Liver (tissue), 9 donors: ENCODE measurements around the gene PPP1R14C. TPM values are rescaled to one million over a fixed set of nuclear protein-coding genes. Genes with fewer than 3 reads are reported as not detected.

ENCODE experiments used
- DNase-seq: peaks from one replicate; pipeline ENCODE4 v3.0.0-alpha.2; 2017; ENCODE audit warnings: low spot score
- H3K27ac ChIP-seq, 2 donors: one replicate each; pipeline ENCODE4 v1.7.0; 2013; ENCODE audit warnings: inconsistent platforms in 2 of 2, low read length in 2 of 2, control low read depth in 1 of 2, low read depth in 1 of 2, mild to moderate bottlenecking in 1 of 2
- H3K27me3 ChIP-seq, 4 donors: one replicate each; pipeline versions ENCODE4 v1.6.1 to v1.7.0; 2013; ENCODE audit warnings: low read length in 3 of 4, inconsistent platforms in 1 of 4, mild to moderate bottlenecking in 1 of 4, moderate library complexity in 1 of 4; ENCODE audit not compliant: control insufficient read depth in 4 of 4, insufficient read depth in 4 of 4
- H3K36me3 ChIP-seq, 4 donors: one replicate each; pipeline versions ENCODE4 v1.6.1 to v1.7.0; 2013; ENCODE audit warnings: low read length in 3 of 4, mild to moderate bottlenecking in 3 of 4, low read depth in 1 of 4, moderate library complexity in 1 of 4; ENCODE audit not compliant: control insufficient read depth in 4 of 4, insufficient read depth in 3 of 4
- H3K4me1 ChIP-seq, 4 donors: one replicate each; pipeline versions ENCODE4 v1.6.1 to v1.7.0; 2013; ENCODE audit warnings: low read length in 3 of 4, mild to moderate bottlenecking in 3 of 4, moderate library complexity in 1 of 4; ENCODE audit not compliant: control insufficient read depth in 4 of 4, insufficient read depth in 4 of 4
- H3K4me3 ChIP-seq, 3 donors: one replicate each; pipeline versions ENCODE4 v1.6.1 to v1.7.0; 2013; ENCODE audit warnings: low read length in 3 of 3, control low read depth in 1 of 3, low read depth in 1 of 3, mild to moderate bottlenecking in 1 of 3
- H3K9ac ChIP-seq, 2 donors: one replicate each; pipeline ENCODE4 v1.7.0; 2013; ENCODE audit warnings: low read length in 2 of 2, mild to moderate bottlenecking in 2 of 2, moderate library complexity in 2 of 2, control low read depth in 1 of 2, low read depth in 1 of 2
- H3K9me3 ChIP-seq, 4 donors: one replicate each; pipeline versions ENCODE4 v1.6.1 to v1.7.0; 2013; ENCODE audit warnings: low read length in 3 of 4; ENCODE audit not compliant: control insufficient read depth in 4 of 4
- CTCF ChIP-seq: fragments of 150-350 bp; IDR thresholded peaks from 2 replicates; pipeline ENCODE4 v1.5.1; 2017; ENCODE audit warnings: improper control_type of control experiment, low read depth, low read length; ENCODE audit not compliant: missing input control
- EGR1 ChIP-seq, 2 donors: IDR thresholded peaks; 2 replicates each; pipeline ENCODE4 v1.6.1; 2016 to 2018; ENCODE audit warnings: antibody characterized with exemption in 2 of 2, low read depth in 2 of 2
- FOXA1 ChIP-seq: IDR thresholded peaks from 2 replicates; pipeline ENCODE4 v1.6.1; 2016; ENCODE audit warnings: antibody characterized with exemption
- FOXA2 ChIP-seq: IDR thresholded peaks from 2 replicates; pipeline ENCODE4 v1.6.1; 2016; ENCODE audit warnings: antibody characterized with exemption
- GABPA ChIP-seq, 2 donors: IDR thresholded peaks in 1 of 2; conservative IDR thresholded peaks in 1 of 2; 2 replicates each; pipeline ENCODE4 v1.6.1; 2016; ENCODE audit warnings: antibody characterized with exemption in 2 of 2, mild to moderate bottlenecking in 1 of 2, moderate library complexity in 1 of 2
- JUND ChIP-seq, 2 donors: IDR thresholded peaks; 2 replicates each; pipeline ENCODE4 v1.6.1; 2016; ENCODE audit warnings: antibody characterized with exemption in 2 of 2
- NR2F2 ChIP-seq: IDR thresholded peaks from 2 replicates; pipeline ENCODE4 v1.6.1; 2016; ENCODE audit warnings: antibody characterized with exemption
- RAD21 ChIP-seq, 2 donors: IDR thresholded peaks; 2 replicates each; pipeline ENCODE4 v1.6.1; 2016; ENCODE audit warnings: antibody characterized with exemption in 2 of 2, mild to moderate bottlenecking in 2 of 2
- RXRA ChIP-seq, 2 donors: IDR thresholded peaks; 2 replicates each; pipeline ENCODE4 v1.6.1; 2017 to 2018; ENCODE audit warnings: antibody characterized with exemption in 2 of 2, mild to moderate bottlenecking in 1 of 2
- SP1 ChIP-seq: IDR thresholded peaks from 2 replicates; pipeline ENCODE4 v1.6.1; 2018; ENCODE audit warnings: antibody characterized with exemption, mild to moderate bottlenecking
- TAF1 ChIP-seq: conservative IDR thresholded peaks from 2 replicates; pipeline ENCODE4 v1.6.1; 2016; ENCODE audit warnings: antibody characterized with exemption, mild to moderate bottlenecking
- YY1 ChIP-seq: IDR thresholded peaks from 2 replicates; pipeline ENCODE4 v1.6.1; 2016; ENCODE audit warnings: antibody characterized with exemption, mild to moderate bottlenecking
- WGBS: extraction: QIAGEN DNeasy Blood & Tissue Kit; methylation state at CpG from one replicate; pipeline ENCODE4 v1.1.7; 2013; 5-methylcytosine and 5-hydroxymethylcytosine counted together
- polyA plus RNA-seq, 2 donors: library from polyadenylated mRNA; stranded (reverse) in 1 of 2; unstranded in 1 of 2; fragments of 200-250 nt in 1 of 2; fragments of >200 nt in 1 of 2; fragmentation: Nextera tagmentation in 1 of 2; extraction: Ambion mirVana in 1 of 2; gene quantifications; one replicate each; pipeline versions ENCODE4 v1.2.1 to v1.2.3, GENCODE V29; 2013 to 2015
- total RNA-seq, 2 donors: library from RNA; depleted of rRNA; stranded (reverse); fragments of >200 nt; gene quantifications; one replicate each; pipeline ENCODE4 v1.2.3, GENCODE V29; 2014
- TF ChIP-seq, protein P1 (sequence below): IDR thresholded peaks from 2 replicates; pipeline ENCODE4 v1.6.1; 2016; ENCODE audit warnings: antibody characterized with exemption
- TF ChIP-seq, protein P2 (sequence below): IDR thresholded peaks from 2 replicates; pipeline ENCODE4 v1.6.1; 2016; ENCODE audit warnings: antibody characterized with exemption
- TF ChIP-seq, protein P3 (sequence below): IDR thresholded peaks from 2 replicates; pipeline ENCODE4 v1.6.1; 2016; ENCODE audit warnings: antibody characterized with exemption
- donor health status: healthy.
- donor health status: healthy.
- donor health status: healthy.
- donor health status: healthy.
- donor health status: healthy.

PPP1R14C gene
- total and polyA plus RNA-seq, 4 donors = 0.05 TPM; not detected in 3

DNA sequence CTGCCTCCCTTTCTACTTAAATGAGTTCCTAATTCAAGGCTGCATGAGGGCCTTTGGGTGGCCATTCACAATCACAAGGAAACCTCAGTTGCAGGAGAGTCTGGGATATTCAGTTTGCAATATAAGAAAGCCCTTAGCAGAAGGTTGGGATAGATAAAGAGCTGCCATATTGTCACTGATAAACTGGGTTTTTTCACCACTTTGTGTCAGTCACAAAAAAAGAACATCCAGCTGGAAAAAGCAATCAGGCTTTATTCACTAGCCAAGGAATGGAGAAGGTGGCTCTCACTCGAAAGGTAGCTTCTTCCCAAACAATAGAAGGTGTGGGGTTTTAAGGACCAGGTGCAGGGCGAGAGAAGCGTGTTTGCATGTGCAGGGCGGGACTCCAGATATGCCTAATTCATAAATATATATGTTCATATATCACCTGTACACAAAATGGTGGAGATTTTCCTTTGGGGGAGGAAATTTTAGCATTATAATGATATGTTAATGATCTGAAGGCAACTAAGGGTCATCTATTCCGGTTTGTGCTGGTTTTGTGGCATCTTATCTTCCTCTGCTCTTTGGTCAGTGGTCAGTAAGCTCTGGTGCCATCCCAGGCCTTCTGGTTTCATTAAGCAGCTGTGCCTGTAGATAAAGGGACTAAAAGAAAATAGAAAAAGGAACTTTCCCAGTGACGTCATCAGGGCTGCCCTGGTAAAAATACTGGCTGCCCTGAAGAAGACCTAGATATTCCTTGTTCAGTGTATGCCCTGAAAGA lies 128.8 kb downstream of the PPP1R14C start:
- Histone ChIP-seq H3K36me3 (no peaks in the 10 kb centered on the region), H3K9ac (no peak overlapping the region), H3K27me3 (no peaks in the 10 kb centered on the region), H3K9me3 (no peaks in the 10 kb centered on the region), H3K27ac (no peak overlapping the region), H3K4me1 (no peaks in the 10 kb centered on the region), H3K4me3 (no peak overlapping the region)
- no peak for DNase-seq
- TF ChIP-seq, protein P1, sequence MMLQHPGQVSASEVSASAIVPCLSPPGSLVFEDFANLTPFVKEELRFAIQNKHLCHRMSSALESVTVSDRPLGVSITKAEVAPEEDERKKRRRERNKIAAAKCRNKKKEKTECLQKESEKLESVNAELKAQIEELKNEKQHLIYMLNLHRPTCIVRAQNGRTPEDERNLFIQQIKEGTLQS = no peak
- 80% methylated on average over 6 of the region's 6 CpGs for WGBS

DNA sequence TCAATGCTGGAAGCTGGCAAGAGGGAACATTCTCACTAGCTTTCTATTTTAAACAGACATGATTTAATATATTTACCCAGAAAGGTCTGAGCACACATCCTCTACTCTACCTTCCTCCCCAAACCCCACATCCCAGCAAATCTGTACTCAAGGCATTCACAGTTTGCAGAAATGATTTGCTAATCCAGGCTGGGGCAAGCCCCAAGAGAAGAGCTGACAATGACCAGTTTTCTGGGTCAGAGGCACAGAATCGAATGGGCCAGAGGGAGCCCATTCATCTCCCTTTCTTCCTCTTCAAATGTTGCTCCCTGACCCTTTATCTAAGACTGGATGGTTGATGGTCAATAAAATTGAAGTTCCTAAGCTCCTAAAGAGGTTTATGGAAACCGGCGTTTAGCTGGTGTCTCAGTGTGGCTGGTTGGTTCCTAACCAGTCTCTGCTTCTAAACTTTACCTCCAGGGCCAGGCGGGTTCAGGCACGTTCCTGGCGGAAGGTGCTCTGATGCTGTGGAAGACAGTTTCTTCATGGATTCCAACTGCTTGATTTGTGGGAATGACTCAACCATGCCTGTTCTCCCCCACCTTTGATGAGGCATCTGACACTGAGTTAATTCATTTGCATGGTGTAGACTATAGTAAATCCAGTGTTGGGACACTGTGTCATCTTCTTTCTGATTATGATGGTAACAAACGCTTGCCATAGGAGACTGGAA lies 129.6 kb downstream of the PPP1R14C start:
- WGBS = 89% methylated on average over 7 of the region's 7 CpGs
- no peak for TF ChIP-seq FOXA2
- TF ChIP-seq, protein P2, sequence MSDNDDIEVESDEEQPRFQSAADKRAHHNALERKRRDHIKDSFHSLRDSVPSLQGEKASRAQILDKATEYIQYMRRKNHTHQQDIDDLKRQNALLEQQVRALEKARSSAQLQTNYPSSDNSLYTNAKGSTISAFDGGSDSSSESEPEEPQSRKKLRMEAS = no peak
- no peaks in the 10 kb centered on the region for H3K36me3 ChIP-seq

GRCh38 chr6:150272976-150273315 lies 130.1 kb downstream of the PPP1R14C start:
- 85% methylated on average over 2 of the region's 2 CpGs for WGBS
- H3K27me3 ChIP-seq = no peaks in the 10 kb centered on the region
- no peak for DNase-seq
- no peak overlapping the region for H3K4me3 ChIP-seq
- H3K4me1 ChIP-seq = no peaks in the 10 kb centered on the region
- H3K27ac ChIP-seq = no peak overlapping the region
- H3K9ac ChIP-seq = no peak overlapping the region
- H3K36me3 ChIP-seq = no peaks in the 10 kb centered on the region
- TF ChIP-seq TAF1 (no peak), RXRA (IDR thresholded peaks at IDR 0.05) (no peak), YY1 (no peak), SP1 (no peak), JUND (IDR thresholded peaks at IDR 0.05) (no peak), CTCF (no peak), NR2F2 (no peak), FOXA1 (no peak), RAD21 (IDR thresholded peaks at IDR 0.05) (no peak), GABPA (IDR thresholded peaks at IDR 0.05 in 1 of 2, conservative IDR thresholded peaks at IDR 0.05 in 1 of 2) (no peak), EGR1 (IDR thresholded peaks at IDR 0.05; ENCODE audit: low read depth in 2 of 2) (no peak)
- TF ChIP-seq, protein P2 = no peak
- TF ChIP-seq, protein P1 = no peak
- TF ChIP-seq, protein P3, sequence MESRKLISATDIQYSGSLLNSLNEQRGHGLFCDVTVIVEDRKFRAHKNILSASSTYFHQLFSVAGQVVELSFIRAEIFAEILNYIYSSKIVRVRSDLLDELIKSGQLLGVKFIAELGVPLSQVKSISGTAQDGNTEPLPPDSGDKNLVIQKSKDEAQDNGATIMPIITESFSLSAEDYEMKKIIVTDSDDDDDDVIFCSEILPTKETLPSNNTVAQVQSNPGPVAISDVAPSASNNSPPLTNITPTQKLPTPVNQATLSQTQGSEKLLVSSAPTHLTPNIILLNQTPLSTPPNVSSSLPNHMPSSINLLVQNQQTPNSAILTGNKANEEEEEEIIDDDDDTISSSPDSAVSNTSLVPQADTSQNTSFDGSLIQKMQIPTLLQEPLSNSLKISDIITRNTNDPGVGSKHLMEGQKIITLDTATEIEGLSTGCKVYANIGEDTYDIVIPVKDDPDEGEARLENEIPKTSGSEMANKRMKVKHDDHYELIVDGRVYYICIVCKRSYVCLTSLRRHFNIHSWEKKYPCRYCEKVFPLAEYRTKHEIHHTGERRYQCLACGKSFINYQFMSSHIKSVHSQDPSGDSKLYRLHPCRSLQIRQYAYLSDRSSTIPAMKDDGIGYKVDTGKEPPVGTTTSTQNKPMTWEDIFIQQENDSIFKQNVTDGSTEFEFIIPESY = no peak
- H3K9me3 ChIP-seq = no peaks in the 10 kb centered on the region

More for the DNA sequence above, 129.6 kb downstream of the PPP1R14C start:
- Histone ChIP-seq H3K4me1 (no peaks in the 10 kb centered on the region), H3K9me3 (no peaks in the 10 kb centered on the region), H3K4me3 (no peak overlapping the region), H3K9ac (no peak overlapping the region), H3K27ac (no peak overlapping the region), H3K27me3 (no peaks in the 10 kb centered on the region)
- DNase-seq = no peak
